Activated CD4-positive, alpha-beta T cell treated with anti-CD3 and anti-CD28 coated beads, Interleukin-2, amount 10 ng/mL, durations not matched to agents 24 days and 14 days (primary cell): ENCODE measurements around the gene TRPC6. TPM values are rescaled to one million over a fixed set of nuclear protein-coding genes. Genes with fewer than 3 reads are reported as not detected.

ENCODE experiments used
- DNase-seq: peaks from one replicate; pipeline ENCODE4 v3.0.0; 2022
- H3K27ac Mint-ChIP-seq: one replicate; pipeline ENCODE4 v1.8.0; 2022; ENCODE audit warnings: mild to moderate bottlenecking, mixed read lengths
- H3K27me3 Mint-ChIP-seq: one replicate; pipeline ENCODE4 v1.8.0; 2022; ENCODE audit warnings: mixed read lengths
- H3K36me3 Mint-ChIP-seq: one replicate; pipeline ENCODE4 v1.8.0; 2022; ENCODE audit warnings: low read depth, mild to moderate bottlenecking, mixed read lengths
- H3K4me1 Mint-ChIP-seq: one replicate; pipeline ENCODE4 v1.8.0; 2021; ENCODE audit warnings: mixed read lengths
- H3K4me3 Mint-ChIP-seq: one replicate; pipeline ENCODE4 v1.8.0; 2022; ENCODE audit warnings: mild to moderate bottlenecking, moderate library complexity, mixed read lengths
- H3K9me3 Mint-ChIP-seq: one replicate; pipeline ENCODE4 v1.8.0; 2021; ENCODE audit warnings: mixed read lengths
- intact Hi-C: fragments of 100-400 bp; cut with micrococcal nuclease; formaldehyde crosslinking; loops from one replicate; pipeline ENCODE4 v1.15.1; 2023
- total RNA-seq: library from RNA; stranded (reverse); gene quantifications from 2 replicates; pipeline ENCODE4 v1.2.3, GENCODE V29; 2022

TRPC6 gene
- total RNA-seq, 1 donor from 2014 or later: not detected

DNA sequence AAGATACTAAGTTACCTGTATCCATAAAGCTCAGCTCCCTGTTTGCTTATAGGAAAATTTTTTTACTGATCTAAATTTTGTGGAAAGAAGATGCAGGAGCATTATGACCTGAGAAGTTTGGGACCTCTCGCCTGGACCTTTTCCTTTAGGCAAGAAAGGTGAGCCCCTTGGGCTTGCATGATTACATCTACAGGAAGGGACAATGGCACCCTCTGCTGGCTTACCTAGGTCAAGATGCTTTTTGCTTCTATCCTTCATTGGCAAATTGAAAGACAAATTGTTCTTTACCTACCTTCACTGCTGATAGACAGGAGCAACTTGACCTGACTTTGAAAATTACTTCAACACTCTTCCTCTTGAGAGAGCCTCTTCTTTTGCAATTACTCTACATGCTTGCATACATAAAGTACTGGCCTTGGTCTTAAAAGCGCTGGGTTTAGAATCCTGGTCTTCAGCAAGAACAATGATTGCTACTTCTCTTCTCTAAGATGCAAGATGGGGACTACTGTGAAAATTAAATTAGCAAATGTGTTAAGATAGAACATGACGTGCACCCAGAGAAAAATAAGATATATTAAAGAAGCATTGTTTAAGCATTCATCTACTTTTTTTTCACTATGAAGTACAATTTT lies 147.2 kb downstream of the TRPC6 start:
- no peak overlapping the region for H3K27ac Mint-ChIP-seq
- no peaks in the 10 kb centered on the region for H3K4me1 Mint-ChIP-seq
- H3K27me3 Mint-ChIP-seq: no peaks in the 10 kb centered on the region
- intact Hi-C loops: no loop called here
- no peak overlapping the region for H3K4me3 Mint-ChIP-seq
- DNase-seq: no peak
- no peaks in the 10 kb centered on the region for H3K36me3 Mint-ChIP-seq
- no peaks in the 10 kb centered on the region for H3K9me3 Mint-ChIP-seq

DNA sequence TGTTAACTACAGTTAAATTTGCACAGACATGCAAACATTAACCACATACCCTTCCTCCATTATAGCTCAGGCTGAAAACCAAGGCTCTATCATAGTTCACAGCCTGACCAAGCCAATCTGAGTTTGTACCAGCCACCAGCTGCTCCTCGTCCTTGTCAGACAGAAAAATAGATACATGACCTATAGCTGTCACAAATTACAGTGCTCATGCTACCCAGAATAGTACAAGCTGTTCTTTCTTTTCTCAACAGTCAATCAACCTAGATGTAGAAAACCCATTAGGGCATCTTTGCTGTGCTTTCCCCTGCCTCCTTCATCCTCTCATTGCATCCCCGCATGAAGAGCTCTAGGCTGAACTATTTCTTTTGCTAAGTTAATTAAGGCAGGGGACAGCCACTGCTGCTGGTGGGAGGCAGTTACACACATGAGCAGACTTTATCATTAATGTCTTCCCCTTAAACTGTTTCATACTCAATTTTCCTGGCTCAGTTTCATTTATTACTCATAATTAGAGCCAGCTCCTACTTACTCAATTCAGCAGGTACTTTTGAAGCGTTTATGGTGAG lies 148.3 kb downstream of the TRPC6 start:
- Mint-ChIP-seq H3K4me1 (no peaks in the 10 kb centered on the region), H3K27me3 (no peaks in the 10 kb centered on the region), H3K9me3 (no peaks in the 10 kb centered on the region), H3K36me3 (no peaks in the 10 kb centered on the region), H3K4me3 (no peak overlapping the region), H3K27ac (no peak overlapping the region)
- DNase-seq: no peak
- intact Hi-C loops: no loop called here

DNA sequence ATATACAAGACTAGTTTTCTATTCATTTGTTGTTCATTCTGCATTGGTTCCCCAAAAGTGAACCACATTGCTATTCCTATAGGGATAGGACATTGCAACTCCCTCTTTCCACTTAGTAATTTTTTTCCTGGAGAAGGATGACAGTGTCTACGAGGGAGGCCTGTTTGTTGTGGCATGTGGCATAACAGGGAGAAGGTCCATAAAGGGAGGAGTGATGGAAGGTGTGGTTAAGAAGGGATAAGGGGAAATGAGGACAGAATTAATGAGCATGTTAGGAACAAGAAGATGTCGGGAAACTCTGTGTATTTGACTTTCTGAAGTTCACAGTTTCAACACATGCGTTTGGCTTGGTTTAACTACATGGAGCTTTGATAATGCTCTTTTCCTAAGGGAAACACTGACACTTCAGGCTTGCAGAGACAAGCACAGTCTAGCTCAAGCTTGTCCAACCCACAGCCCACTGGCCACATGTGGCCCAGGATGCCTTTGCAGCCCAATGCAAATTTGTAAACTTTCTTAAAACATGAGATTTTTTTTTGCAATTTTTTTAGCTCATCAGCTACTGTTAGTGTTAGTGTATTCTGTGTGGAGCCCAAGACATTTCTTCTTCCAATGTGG lies 149.7 kb downstream of the TRPC6 start:
- Mint-ChIP-seq H3K27me3 (no peaks in the 10 kb centered on the region), H3K9me3 (no peaks in the 10 kb centered on the region), H3K4me3 (no peak overlapping the region), H3K27ac (no peak overlapping the region), H3K36me3 (no peaks in the 10 kb centered on the region), H3K4me1 (no peaks in the 10 kb centered on the region)
- intact Hi-C loops: no loop called here
- no peak for DNase-seq

DNA sequence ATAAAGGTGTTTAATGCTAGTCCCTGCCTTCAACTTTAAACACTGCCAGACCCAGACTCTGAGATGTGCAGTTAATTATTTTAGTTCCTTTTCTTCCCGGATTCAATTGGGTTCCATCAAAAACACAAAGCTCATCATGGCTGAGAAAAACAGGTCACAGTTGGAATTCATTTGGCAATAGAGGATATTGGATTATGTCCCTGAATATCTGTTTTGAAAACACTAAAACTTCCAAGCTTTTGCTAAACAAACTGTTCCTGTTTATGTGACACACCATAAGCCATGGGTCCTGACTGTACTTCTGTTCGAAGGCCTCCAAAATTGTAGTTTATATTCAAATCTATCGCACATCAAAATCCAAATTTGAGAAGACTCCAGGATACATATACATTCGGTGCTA lies 150.7 kb downstream of the TRPC6 start:
- H3K36me3 Mint-ChIP-seq: no peaks in the 10 kb centered on the region
- intact Hi-C loops: no loop called here

DNA sequence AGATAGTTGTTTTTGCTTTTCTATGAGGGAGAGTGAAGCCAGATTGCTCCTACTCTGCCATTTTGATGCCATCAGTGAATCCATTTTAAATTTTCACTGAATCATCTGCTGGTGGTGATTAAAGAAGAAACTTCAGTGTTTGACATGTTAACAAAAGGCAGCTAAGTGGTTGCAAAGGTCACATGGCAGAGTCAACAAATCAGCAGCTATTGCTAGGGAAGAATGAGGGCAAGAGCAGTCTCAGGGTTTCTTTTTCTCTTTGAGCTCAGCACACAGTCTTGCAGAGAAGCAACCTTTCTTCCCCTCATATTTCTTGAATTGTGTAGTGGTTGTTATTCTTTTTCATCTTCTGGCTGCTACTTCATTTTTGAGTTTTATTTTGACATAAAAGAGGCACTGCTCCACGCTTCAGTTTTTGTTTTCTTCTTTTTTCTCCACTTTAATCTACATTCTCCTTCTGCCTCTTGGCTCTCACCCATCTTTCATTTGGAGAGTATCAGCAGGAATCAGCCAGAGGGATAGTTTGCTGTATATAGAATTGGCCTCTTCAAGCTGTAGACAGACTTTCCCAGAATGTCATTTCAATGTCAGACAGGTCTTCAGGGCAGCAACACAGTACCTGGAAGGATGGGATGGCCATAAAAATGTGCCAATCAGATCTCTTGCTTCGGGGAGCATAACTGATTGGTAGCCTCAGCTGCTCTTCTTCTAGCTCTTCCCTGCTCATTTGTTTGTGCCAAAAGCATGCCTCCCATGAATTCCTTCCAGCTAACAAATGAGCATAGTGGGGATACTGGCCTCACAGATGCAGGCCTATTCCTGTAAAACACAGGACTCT lies 153.9 kb downstream of the TRPC6 start:
- intact Hi-C loops: no loop called here
- no peak for DNase-seq
- Mint-ChIP-seq H3K4me1 (no peaks in the 10 kb centered on the region), H3K9me3 (no peaks in the 10 kb centered on the region), H3K4me3 (no peak overlapping the region), H3K36me3 (no peaks in the 10 kb centered on the region), H3K27ac (no peak overlapping the region), H3K27me3 (no peaks in the 10 kb centered on the region)

More for the DNA sequence above, 150.7 kb downstream of the TRPC6 start:
- H3K27me3 Mint-ChIP-seq: no peaks in the 10 kb centered on the region
- no peaks in the 10 kb centered on the region for H3K4me1 Mint-ChIP-seq
- no peak overlapping the region for H3K4me3 Mint-ChIP-seq
- H3K9me3 Mint-ChIP-seq: no peaks in the 10 kb centered on the region
- H3K27ac Mint-ChIP-seq: no peak overlapping the region
- no peak for DNase-seq

DNA sequence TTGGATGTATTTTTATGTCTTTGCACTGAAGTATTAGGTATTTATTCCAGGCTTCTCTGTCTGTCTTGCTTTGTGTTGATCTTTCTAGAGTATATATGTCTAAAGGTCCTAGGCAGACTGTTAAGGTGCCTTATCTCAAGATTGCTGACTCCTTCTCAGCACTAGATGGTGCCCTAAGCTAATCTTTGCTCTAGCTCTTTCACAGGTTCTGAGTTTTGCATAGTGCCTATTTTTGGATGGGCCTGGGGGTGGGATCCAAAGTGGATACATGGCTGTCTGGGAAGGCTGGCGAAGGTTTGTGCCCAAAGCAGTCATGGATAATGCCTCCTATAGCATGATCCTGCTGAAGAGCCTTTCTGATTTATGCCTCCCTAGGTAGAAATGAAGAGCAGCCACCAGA lies 154.9 kb downstream of the TRPC6 start:
- Mint-ChIP-seq H3K36me3 (no peaks in the 10 kb centered on the region), H3K4me3 (no peak overlapping the region), H3K9me3 (no peaks in the 10 kb centered on the region), H3K27me3 (no peaks in the 10 kb centered on the region), H3K27ac (no peak overlapping the region), H3K4me1 (no peaks in the 10 kb centered on the region)
- no peak for DNase-seq
- intact Hi-C loops: no loop called here

DNA sequence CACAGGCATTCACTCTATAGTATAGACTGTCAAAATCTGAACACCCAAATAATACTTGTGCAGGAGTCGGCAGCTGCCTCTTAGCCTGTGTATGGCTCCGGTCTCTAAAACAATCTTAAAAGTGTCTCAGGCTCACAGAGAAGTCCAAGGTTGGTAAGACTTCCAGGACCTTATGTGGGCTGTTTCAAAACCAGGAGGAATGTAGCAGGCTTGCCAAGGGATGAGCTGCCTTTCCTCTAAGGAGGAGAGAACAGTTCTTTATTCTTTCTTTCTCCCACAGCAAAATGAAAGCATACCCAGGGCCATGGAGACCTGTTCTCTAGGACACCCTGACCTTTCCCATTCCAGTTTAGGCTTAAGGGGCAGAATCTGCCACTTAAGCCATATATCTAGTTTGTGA lies 176.5 kb downstream of the TRPC6 start:
- Mint-ChIP-seq H3K27me3 (no peaks in the 10 kb centered on the region), H3K4me1 (no peaks in the 10 kb centered on the region), H3K9me3 (no peaks in the 10 kb centered on the region), H3K4me3 (no peak overlapping the region), H3K27ac (no peak overlapping the region), H3K36me3 (no peaks in the 10 kb centered on the region)
- DNase-seq: no peak
- intact Hi-C loops: no loop called here
